Fibroblast of pulmonary artery (primary cell): Measurements from ENCODE around the gene LRMDA.

ENCODE experiments used
- DNase-seq: peaks from one replicate; pipeline ENCODE4 v3.0.0-alpha.2; 2010; ENCODE audit warnings: low read depth
- H3K4me3 ChIP-seq: replicated peaks from 2 replicates; pipeline ENCODE4 v1.5.1; 2011; ENCODE audit warnings: low read depth, mild to moderate bottlenecking, control low read depth, low read length, moderate library complexity
- CTCF ChIP-seq: IDR thresholded peaks from 2 replicates; pipeline ENCODE4 v1.5.1; 2011; ENCODE audit warnings: mild to moderate bottlenecking, control low read depth, low read length, inconsistent platforms; ENCODE audit errors: missing control alignments

LRMDA gene

GRCh38 chr10:76185471-76186301 lies 754.3 kb downstream of the LRMDA start:
- no peak for TF ChIP-seq CTCF
- no peak for DNase-seq
- H3K4me3 ChIP-seq, result no peak overlapping the region

- H3K4me3 ChIP-seq, result no peak overlapping the region
- no peak for DNase-seq
- TF ChIP-seq CTCF, result no peak
These were observed 756.8 kb downstream of the LRMDA start for GRCh38 chr10:76188216-76188615.

- DNase-seq, result no peak
- no peak for TF ChIP-seq CTCF
- no peak overlapping the region for H3K4me3 ChIP-seq
These were observed 759.3 kb downstream of the LRMDA start for GRCh38 chr10:76190634-76191270.

GRCh38 chr10:76191336-76191735 lies 759.9 kb downstream of the LRMDA start:
- no peak overlapping the region for H3K4me3 ChIP-seq
- no peak for TF ChIP-seq CTCF
- no peak for DNase-seq

- no peak for TF ChIP-seq CTCF
- no peak for DNase-seq
- no peak overlapping the region for H3K4me3 ChIP-seq
These were observed 760.7 kb downstream of the LRMDA start for GRCh38 chr10:76192151-76192550.

GRCh38 chr10:76192694-76193320 lies 761.4 kb downstream of the LRMDA start:
- H3K4me3 ChIP-seq, result no peak overlapping the region
- no peak for TF ChIP-seq CTCF
- DNase-seq, result no peak
